ENCODE data around the gene FICD.

Gene FICD

DNA sequence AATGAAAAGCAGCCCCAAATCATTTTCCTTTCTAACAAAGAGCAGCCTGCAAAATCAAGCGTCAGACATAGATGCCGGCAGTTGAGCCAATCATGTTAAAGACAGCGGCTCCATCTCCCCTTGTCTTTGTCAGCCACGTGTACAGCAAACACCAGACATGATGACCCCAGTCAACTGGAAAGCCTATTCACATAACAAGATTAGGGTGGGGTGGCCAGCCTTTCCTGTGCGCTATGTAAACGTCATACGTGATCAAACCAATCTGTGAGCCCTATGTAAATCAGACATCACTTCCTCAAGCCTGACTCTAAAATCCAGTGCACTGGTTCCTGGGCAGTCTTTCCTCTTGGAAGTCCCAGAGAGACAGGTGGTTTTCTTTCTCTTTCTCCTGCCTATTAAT lies 9.9 kb upstream of the FICD start:
- DNase-seq, result no peak

DNA sequence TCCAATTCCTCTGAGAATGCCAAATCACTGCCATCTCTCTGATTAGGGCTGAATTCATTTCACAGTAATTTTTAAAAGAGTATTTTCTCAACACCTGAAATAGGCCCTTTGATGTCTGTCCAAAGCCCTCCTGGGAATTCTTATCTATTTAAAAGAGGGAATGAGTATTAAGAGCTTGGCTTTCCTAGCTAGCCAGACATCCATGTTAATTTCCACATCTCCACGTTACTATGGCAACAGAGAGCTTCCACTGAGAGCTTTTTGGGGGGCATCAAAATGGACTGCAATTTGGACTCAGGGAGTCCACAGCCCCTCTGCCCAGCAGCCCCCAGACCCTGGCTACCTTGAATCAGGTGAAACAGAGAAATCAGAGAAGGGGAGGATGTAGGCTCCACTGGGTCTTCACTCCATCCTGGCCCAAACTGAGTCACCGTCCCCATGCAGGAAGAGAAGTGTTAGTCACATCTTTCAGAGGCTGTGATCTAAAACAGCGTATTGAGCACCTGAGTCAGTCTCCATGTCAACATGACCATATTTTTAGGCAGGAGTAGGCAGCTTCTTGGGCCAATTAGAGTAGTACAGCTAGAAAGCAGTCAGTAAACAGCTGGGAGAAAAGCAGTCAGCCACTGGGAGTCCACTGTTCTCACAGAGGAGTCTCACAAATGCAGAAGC lies 7.0 kb upstream of the FICD start:
- DNase-seq, result no peak

DNA sequence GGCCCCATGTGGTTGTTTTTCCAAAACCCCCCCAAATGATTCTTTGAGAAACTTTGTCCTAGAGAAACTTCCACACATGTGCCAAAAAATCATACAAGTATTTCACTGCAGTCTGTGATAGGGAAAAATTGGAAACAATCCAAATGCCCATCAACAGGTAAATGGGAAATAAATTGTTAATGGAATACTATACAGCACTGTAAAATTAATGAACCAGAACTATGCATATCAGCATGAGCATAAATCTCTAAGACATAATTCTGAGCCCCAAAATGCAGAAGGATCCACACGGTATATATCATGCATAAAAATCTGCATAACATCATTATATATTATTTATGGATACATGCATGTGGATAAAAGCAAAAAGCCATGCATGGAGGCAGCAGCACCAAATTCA lies 5.3 kb upstream of the FICD start:
- no peak for DNase-seq

DNA sequence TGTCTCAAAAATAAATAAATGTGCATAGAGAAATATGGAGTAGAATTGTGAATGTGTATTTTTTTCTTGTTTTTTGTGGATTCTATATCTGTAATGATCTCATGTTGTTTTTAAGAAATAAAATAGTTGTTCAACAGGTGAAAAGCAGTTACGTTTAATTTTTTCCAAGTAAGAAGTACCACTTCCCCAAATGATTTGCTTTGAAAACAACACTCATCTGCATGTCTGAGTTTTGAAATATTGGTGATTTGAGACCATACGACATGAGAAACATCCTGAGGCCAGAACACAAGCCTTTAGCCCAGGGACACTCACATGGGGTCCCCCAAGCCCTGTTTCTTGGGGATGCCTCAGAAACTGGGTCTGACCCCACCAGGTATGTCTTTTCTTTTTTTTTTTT lies 4.2 kb upstream of the FICD start:
- no peak for DNase-seq

DNA sequence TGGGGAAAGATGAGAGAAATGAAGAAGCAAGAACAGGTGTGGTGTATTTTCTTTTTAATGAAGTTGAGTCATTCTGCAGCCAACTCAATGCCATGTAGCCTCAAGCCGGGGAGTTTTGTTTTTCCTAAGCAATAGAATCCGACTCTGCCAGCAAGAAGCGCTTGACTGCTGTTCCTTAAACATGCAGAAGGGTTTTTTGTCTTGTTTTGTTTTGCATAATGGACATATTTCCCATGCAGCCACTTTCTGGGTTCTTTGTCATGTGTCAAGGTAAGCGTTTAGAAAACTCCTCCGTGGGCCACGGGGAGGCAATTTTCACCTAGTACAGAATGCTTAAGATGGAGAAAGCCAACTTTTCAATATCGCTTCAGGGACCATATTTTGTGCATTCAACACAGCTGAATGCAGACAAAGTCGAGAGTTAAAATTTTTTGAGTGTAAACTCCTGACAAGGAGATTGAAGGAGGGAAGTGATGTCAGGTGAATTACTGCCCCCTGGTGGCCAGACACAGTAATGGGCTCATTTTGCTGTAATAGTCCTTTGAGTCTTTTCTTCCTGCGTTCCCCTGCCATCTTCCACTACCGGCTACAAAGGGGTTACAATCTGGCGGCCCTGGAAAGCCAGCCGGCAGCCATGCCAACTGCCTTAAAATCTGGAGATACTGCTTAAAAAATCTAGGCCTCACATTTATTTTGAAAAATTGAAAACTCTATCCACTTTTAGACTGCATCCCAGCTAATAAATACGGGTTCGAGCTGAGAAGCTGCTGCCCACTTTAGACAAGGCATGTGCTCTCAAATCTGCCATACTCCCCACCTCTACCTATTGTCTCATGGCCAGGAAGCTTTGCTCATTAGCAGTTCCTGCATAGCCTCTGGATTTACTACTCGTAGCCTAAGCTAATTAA lies 3.2 kb upstream of the FICD start:
- no peak for DNase-seq

DNA sequence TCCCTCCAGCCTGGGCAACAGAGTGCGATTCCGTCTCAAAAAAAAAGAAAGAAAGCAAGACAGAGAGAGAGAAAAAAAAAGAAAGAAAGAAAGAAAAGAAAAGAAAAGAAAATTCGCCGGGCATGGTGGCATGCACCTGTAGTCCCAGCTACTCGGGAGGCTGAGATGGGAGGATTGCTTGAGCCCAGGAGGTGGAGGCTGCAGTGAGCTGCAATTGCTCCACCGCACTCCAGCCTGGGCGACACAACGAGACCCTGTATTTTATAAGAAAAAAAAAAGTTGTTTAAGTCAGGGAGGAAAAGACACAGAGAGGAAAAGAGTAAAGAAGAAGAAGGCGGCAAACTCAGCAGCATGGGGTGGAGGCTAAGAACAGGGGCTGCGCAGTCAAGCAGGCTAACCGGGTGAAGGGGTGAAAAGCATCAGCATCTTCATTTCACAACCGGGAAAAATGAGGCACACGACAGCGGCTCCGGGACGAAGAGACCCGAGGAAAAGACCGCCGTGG lies 557 bp upstream of the FICD start:
- DNase-seq, result no peak

DNA sequence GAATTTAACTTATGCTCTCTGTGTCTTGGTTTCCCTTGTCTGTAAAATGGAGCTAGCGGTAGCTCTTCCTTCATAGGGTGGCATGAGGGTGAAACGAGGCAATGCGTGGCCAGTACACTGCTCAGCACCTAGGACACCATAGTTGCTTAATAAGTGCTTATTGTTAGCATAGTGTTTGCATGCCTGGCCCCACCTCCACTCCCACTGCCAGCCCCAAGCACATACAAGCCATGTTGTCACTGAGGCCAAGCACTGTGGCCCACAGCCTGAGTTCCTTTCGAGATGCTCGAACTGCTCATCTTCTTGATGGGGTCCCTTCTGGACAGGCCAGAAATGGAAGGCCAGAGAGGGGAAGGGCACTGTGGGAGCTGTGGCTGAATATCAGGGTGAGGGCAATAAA lies 839 bp downstream of the FICD start:
- DNase-seq, result no peak

DNA sequence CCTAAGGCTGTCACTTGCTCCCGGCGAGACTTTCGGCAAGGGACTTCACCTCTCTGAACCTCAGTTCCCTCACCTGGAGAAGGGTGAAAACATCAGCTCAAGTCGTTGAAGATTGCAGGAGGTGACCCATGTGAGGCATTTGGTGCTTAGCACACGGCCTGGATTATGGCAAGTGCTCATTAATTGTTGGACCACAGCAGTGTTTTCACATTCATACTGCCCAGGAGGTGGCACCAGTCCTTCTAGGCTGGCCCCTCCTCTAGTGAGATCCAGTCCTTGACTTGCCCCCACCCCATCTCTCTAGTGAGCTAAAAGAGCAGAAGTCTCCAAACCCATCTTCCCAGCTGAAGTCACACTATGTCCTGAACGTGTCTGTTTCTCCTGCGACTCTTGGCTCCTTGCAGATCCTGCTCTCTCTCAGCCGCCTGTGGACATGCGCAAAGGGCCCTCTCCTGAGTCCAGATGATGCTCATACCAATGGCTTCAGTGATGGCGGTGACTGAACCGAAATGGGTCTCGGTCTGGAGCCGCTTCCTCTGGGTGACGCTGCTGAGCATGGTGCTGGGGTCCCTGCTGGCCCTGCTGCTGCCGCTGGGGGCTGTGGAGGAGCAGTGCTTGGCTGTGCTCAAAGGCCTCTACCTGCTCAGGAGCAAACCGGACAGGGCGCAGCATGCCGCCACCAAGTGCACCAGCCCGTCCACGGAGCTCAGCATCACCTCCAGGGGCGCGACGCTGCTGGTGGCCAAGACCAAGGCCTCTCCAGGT lies 1.6 kb downstream of the FICD start:
- no peak for DNase-seq

DNA sequence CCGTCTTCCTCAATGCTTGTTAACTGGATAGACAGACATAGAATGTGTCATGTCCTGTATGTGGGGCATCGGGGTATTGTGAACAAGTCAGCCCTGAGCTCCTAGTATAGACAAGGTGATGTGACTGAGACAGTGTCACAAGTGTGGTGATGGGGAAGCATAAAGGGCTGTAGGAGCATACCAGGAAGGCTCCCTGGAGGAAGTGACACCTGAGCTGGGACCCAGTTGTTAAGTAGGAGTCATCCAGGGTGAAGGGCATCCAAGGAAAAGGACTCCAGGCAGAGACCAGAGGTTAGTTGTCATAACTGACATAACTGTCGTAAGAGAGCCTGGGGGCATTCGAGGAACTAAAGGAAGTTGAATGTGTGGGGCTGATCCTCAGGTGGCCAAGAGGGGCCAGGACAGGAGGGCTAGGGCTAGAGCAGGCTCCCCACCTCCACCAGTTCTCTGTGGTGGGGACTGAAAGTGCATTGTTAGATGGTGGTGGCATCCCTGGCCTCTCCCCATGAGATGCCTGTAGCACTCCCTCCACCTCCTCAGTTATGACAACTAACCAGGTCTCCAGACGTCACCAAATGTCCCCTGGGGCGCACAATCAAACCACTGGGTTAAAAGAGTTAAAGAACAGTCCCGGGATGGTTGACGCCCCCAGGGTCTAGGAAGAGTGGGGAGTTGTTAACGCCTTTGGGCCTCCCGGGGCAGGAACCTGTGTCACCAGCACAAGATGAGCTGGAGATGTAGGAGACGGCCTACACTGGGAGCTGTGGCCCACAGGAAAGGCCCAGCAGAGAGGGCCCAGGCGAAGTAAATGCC lies 2.4 kb downstream of the FICD start:
- DNase-seq, result no peak

DNA sequence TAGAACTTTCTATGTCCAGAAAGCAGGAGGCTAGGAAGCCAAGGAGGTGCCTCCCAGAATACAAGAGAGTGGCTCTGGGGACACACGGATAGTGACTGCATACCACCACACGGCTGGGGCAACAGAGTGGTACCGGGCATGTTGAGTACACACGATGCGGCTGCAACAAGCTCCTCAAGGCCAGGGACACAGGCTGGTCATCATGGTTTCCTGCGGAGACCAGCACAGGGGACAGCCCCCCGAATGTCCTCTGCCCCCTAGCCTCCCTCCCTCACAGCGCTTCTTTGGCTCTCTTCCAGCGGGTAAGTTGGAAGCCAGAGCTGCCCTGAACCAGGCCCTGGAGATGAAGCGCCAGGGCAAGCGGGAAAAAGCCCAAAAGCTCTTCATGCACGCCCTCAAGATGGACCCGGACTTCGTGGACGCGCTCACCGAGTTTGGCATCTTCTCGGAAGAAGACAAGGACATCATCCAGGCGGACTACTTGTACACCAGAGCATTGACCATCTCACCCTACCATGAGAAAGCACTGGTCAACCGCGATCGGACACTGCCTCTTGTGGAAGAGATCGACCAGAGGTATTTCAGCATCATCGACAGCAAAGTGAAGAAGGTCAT lies 3.1 kb downstream of the FICD start:
- no peak for DNase-seq

DNA sequence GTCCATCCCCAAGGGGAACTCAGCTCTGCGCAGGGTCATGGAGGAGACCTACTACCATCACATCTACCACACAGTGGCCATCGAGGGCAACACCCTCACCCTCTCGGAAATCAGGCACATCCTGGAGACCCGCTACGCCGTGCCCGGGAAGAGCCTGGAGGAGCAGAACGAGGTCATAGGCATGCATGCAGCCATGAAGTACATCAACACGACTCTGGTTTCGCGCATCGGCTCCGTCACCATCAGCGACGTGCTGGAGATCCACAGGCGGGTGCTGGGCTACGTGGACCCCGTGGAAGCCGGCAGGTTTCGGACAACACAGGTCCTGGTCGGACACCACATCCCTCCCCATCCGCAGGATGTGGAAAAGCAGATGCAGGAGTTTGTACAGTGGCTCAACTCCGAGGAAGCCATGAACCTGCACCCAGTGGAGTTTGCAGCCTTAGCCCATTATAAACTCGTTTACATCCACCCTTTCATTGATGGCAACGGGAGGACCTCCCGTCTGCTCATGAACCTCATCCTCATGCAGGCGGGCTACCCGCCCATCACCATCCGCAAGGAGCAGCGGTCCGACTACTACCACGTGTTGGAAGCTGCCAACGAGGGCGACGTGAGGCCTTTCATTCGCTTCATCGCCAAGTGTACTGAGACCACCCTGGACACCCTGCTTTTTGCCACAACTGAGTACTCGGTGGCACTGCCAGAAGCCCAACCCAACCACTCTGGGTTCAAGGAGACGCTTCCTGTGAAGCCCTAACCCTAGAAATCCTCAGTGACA lies 3.8 kb downstream of the FICD start:
- DNase-seq, result no peak

DNA sequence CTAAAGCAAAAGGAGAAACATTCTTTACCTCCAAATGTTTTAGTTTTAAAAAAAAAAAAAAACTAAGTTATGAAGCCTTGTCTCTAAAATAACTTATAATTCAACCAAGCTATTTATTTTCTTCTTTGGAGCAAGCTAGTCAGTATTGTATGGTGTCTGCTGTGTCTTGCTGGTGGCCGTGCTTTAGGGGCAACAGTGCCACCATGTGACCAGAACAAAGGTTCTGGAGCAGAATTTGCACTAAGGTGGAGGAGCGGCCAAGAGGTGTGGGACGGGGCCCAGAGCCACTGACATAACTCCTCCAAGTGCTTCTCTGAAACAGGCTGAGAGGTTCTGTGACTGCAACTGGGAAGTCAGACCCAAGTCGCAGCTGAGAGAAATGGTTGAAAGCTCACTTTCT lies 4.5 kb downstream of the FICD start:
- DNase-seq, result no peak

DNA sequence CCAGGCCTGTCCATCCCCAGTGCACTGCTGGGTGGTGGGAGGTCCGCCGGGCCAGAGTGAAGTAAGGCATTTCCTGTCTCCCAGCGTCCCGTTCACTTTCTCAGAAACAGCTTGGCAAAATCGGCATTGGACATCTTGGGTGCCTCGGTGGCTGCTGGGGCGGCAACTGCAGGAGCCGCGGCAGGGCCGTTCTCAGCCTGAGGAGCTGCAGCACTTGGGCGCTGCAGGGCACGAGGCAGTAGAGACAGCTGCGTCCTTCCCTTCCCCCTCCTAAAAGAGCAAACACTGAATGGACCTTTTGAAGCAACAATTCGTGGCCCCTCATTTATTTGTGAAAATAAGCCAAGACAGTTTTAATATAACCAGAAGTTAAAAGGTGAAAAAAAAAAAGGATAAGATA lies 8.3 kb downstream of the FICD start:
- no peak for DNase-seq

DNA sequence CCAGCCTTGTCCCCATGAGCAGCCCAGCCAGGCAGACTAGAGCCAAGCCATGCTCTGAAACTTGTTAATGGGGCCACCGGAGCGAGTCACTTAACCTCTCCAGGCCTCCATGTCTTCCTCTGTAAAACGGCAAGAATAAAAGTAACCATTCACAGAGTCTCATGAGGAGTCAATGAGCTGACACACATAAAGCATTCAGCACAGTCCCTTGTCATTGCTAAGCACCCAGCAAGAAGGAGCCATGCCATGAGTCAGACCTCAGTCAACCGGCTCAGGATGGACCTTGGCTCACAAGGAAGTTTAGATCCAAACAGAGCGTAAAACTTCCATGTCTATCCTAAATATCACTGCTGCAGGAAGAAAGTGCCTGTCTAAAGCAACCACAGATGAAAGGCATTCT lies 10.6 kb downstream of the FICD start:
- no peak for DNase-seq

DNA sequence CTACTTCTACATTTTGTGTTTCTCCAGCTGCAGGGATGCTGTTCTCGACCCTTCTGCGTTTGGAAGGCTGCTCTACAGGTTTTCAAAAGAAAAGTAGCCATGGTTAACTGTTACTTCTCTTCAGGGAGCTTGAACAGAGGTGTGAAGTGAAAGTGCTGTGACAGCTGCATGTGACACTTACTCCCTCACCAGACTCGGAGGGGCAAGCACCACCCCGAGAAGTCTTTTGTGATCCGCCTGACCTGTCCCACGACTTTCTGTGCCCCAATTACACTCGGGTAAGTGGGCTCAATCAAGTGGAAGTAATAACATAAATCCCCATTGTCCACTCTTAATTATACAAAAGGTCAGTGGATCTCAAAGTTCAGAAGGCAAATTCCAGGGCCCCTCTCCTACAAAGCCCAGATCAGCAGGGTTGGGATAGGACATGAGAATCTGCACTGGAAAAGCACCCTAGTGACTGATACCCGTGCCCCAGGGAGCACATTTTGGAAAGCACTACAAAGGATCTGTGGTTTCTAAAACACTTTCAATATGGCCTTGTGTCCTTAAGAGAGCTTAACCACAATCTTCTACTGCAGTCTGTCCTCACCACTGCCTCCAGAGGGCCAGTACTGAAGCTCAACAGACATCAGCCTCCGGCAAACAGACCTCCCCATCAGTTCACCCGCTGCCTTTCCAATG lies 11.5 kb downstream of the FICD start:
- no peak for DNase-seq

DNA sequence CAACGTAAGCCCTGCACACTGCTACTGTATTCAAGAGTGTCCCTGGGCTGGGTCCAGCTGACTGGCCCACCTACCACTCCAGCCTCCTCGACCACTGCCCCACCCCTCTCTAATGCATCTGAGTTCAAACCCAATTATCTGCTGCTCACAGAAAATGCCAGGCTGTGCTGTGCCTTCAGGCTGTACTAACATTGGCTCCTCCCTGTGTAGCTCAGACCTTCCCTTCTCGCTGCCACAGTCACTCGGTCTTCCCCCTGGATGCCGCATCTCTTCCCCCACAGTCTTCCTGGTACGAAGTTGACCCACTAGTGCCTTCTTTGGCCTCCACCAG lies 12.1 kb downstream of the FICD start:
- no peak for DNase-seq

DNA sequence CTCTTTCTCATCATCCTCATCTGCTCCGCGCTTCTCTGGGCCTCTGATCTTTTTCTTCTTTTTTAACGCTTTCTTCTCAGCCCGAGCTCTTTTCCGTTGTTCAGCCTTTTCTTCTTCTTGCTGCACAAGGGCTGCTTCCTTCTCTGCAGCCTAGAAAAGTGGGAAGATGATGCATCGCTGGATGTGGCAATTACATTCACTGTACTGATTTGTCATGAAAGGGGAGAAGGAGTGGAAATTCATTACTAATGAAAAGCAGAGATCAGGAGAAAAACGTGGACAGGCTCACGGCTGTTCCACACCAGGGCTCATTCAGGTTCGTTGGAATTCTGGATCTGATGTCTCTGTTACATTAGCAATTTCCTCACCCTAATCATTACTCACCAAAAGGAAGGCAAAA lies 15.1 kb downstream of the FICD start:
- DNase-seq, result no peak

DNA sequence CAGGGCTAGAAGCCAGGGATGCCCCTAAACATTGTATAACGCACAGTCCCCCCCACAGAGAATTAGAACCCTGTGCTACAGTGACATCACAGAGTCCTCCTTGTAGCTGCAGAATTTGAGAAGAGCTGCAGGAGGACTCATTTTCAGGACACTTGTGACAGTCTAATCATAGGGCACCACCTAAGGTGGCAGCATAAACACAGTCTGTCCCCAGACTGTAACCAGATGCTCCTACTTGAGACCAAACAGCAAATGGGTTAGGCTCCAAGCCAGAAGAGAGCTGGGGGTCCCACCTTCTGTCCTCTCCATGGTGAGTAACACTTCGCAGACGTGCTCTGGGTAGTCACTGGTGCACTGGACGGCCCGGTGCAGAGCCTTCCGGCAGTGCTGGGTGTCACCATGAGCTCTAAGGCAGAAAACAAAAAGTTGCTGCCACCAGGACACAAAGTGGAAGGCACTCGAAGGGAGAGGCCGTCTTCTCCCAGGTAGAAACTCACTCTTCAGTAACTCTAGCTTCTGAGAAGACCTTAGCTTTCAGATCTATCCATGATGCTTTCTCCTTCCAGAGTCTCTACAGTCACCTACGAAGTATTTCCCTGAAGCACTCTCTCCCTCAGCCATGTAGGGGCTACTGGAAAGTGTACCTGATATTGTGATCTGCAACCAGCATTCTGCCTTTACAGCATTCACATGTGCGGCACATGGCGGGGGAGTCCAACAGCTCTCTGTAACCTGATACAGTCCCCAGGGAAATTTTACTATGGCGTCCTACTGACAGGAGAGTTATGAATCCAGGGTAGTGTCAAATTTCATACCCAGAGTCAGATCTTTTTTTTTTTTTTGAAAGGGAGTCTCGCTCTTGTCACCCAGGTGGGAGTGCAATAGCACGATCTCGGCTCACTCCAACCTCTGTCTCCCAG lies 17.1 kb downstream of the FICD start:
- DNase-seq, result no peak

DNA sequence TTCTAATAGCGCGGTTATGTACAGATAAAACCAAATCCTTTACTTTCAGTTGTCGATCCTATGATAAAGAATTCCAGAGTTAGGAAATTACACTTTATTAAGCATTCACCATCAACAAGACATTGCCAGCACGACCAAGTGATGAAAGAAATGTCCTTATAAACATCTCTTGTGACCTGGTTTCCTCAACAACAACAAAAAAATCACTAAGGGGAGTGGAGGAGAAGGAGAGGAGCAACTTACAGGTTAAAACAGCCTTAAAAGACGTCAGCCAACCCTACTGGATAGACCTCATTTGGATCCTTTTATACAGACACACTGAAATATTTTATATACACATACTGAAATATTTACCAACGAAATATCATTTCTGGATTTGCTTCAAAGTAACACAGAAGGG lies 23.1 kb downstream of the FICD start:
- DNase-seq, result no peak

All from SHP77 treated with DMSO at 0.1 percent for 48 hours (cell line).